ENCODE measurements around the gene MAB21L4.
A peak's percentile ranks its signal among the peaks of the same experiment; 100 is the strongest.

MAB21L4 gene
- 0 reads per million in 4 donors for total RNA-seq

DNA sequence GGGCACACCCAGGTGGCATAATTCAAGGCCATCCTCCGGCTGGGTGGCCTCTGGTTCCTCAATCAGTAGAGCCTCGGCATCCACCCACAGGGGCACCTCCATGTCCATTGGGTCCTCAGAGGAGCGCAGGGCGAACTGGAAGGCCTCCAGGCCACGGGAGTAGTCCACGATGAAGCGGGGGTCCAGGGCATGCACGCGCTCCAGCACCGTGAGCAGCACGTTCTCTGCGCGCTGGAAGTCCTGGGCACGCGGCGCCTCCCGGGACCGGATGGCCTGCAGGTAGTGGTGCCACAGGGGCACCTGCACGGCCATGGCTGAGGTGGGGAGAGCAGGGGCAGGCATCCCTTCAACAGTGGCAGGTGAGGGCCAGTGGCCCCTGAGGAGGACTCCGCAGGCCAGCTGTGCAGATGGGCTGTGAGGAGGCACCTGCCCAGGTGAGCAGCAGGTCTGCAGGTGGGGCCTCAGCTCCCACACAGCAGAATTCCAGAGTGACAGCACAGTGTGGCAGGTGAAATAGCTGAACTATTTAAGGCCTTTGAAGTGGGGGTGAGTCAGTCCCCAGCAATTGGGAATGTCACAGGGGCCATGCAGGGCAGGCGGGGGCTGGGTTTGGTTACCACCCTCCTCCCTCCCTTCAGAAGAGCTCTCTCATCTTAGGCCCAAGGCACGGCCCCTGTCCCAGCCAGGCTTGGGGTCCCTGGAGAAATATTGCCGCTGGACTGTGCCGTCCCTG lies at the start of gene MAB21L4:
Gene MAB21L4, minus strand, starts transcription at position 501 of the 733 bp plus-strand sequence. Its CDS starts 159 bp downstream, at position 342.
- no peak for DNase-seq

DNA sequence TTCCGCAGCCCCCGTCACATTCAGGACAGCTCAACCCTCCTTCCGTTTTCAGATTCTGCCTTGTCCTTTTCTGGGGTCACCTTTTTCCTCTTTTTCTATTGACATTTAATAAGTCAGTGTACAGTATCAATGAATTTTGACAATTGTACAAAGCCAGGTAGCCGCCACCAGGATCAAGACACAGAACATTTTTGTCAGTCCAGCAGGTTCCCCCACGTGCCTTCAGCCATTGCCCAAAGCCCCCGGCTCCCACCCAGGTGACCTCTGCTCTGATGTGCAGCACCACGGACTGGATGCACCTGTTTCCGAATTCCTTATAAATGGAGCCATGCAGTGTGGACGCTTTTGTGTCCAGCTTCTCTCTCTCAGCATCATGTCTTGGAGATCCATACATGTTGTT lies 40.1 kb upstream of the MAB21L4 start:
- no peak for DNase-seq

DNA sequence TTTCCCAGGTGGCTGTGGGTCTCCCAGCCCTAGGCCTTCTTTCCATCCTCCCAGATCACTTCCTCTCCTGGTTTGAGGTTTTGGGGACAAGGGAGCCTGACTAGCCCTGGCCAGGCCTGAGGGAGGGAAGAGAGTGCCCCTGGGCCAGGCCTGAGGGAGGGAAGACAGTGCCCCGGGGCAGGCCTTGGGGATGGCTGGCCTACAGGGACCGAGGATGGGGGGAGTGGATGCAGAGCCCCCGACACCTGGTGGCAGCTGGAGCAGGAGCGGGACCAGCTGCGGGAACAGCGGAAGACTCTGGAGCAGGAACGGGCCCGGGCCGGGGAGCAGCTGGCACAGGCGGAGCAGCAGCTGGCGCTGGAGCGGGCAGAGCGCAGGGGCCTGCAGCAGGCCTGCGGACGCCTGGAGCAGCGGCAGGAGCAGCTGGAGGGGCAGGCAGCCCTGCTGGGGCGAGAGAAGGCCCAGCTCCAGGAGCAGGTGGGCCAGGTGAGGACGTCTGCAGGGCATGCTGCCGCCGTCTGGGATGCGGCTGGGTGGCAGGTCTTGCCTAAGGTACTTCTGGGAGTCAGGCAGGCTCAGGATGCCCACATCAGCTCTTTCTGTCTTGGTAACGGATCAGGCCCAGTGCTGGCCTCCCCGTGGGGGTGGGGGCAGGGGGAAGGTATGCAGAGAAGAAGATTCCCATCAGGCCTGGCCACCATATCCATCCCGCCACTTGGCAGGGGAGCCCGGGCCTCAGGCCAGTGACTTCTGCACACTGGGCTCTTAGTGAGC lies 39.3 kb upstream of the MAB21L4 start:
- DNase-seq, result peak in 1 of 5 donors; percentile 8

DNA sequence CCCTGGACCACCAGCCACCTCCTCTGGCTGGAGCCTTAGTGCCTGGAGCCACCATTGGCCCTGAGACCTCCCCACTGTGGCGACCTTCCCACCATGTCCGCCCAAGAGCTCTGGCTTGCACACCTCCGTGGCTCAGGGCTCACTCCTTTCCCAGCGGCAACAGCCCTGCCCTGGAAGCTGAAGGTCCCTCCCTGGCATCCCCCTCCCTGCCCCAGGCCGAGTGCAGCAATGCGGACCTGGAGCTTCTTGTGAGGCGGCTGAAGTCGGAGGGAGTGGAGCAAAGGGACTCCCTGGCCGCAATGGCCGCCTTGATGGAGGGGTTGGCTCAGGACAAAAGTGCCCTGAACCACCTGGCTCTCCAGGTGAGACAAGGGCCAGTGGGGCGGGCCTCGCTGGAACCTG lies 38.7 kb upstream of the MAB21L4 start:
- DNase-seq, result peak in 1 of 5 donors; percentile 9

DNA sequence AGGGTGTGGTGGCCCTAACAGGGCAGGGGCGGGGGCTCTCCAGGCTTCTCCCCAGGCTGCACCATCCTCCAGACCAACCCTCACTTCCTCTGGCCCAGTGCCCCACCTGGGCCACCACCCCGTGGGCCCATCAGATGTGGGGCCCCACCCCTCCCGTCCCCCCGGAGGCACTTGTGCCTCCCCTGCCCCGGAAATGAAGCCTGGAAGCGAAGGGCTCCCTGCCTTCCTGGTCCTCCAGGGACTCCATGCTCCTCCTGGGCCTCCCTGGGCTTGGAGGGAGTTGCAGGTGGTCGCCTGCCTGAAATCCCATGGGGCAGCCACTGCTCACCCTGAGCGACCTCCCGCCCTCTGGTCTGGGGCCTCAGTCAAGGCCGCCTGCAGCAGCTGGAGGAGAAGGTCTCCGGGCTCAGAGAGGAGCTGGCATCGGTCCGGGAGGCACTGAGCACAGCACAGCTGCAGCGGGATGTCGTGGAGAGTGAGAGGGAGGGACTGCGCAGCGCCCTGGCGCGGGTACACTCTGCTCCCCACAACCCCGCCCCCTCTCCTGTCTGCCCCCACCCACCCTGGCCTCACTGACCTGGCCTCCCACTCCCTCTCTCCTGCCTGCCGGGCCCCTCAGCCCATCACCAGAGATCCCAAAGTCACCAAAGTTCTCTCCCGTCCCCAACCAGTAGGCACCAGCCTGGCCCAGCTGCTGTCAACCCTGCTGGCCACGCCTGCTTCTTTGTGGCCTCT lies 38.2 kb upstream of the MAB21L4 start:
- peak in 1 of 5 donors; percentile 6 for DNase-seq

DNA sequence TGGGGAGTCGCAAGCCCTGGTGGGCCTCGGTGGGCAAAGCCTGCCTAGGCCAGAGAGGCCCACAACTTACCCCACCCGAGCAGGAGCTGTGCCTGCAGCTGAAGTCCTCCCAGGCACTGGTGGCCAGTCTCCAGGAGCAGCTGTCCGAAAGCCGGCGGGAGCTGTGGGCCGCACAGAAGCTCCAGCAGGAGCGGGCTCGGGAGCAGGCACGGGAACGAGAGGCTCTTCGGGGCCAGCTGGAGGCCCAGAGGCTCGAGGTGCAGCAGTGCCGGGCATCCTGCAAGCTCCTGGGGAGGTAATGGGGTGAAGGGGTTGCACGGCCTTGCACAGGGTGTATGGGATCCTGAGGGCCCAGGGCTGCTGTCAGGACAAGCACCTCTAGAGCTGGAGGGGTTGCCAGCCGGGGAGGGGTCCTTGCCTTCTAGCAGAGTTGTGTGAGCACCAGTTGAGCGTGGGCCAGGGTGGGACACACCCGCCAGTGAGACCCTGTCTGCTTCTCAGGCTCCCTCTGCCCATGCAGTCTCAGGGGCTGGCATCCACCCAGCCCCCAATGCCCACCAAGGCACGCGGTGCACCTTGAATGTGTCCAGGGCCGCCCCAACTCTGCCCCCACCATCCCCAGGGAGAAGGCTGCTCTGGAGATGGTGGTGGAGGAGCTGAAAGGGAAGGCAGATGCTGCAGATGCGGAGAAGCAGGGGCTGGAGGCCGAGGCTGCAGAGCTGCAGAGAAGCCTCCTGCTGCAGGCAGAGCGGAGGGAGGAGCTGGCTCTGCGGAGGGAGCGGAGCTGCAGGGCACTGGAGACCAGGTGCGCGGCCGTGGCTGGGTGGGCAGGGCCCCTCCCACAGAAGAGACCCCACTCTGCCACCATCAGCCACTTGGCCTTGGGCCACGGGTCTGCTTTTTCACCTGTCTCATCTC lies 37.4 kb upstream of the MAB21L4 start:
- peak in 1 of 5 donors; percentile 10 for DNase-seq

DNA sequence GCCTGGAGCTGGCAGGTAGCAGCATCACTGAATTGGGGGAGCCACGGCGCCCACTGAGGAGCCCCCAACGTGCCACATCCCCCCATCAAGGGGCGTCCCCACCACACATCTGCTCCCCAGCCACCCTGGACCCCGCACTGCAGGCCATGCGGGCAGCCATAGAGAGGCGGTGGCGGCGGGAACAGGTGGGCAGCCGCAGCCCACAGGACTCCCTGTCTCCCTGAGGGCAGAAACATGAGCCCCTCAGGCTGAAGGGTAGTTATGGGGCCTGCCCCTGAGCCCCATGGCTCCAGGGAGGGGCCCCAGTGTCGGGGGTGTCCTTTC lies 36.7 kb upstream of the MAB21L4 start:
- no peak for DNase-seq

DNA sequence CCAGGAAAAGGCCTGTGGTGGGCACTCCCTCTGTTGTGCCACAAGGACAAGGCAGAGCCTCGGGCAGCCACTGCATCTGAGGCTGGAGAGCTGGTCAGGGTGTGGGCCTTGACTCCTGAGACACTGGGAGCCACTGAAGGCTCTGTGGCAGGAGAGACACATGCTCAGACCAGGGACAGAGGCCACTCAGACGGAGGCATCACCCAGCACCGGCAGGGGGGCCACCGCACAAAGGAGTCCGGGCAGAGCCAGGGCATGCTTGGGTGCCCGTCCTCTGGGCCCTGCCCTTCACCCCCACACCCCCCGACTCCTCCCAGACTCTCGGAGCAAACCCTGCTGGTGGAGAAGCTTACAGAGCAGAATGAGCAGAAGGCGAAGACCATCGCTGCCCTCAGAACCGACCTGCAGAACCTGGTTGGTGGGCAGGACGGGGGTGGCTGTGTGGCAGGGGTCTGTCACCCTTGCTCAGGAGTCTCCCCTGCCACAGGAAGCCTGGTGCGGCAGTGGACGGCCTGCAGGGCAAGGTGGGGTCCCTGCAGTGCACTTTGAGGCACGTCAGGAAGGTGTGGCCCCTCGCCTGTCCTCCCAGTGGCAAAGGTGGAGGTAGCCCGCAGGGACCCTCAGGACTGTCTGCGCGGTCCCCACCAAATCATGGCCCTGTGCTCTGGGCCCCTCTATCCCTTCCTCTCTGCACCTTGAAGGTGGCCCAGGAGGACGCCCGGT lies 36.2 kb upstream of the MAB21L4 start:
- peak in 1 of 5 donors; percentile 6 for DNase-seq

DNA sequence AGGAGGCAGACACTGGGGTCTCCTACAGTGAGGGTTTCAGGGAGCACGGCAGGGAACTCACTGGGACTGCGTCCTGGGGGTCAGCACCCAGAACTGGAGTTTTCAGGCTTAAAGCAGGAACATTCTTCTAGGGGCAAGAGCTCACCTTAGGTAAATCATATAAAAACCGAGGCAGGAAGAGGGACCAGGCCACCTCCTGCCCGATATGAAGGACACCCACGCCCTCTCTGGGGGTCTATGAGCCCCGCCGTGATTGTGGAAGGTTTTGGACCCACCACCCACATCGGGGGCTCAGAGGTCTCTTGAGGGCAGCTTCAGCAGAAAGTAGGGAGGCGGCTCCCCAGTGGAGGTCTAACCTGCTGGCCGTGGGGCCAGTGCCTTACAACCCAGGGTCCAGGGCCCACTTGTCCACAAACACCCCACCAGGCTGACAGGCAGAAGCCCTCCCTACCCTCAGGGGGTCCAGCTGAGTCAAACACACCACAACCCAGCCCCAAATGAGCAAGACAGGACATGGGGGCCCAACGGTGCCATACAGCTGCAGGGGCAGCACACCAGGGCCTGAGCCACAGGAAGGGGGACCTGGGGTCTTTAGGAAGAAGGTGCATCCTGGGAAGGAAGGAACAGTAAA lies 35.5 kb upstream of the MAB21L4 start:
- DNase-seq, result no peak

DNA sequence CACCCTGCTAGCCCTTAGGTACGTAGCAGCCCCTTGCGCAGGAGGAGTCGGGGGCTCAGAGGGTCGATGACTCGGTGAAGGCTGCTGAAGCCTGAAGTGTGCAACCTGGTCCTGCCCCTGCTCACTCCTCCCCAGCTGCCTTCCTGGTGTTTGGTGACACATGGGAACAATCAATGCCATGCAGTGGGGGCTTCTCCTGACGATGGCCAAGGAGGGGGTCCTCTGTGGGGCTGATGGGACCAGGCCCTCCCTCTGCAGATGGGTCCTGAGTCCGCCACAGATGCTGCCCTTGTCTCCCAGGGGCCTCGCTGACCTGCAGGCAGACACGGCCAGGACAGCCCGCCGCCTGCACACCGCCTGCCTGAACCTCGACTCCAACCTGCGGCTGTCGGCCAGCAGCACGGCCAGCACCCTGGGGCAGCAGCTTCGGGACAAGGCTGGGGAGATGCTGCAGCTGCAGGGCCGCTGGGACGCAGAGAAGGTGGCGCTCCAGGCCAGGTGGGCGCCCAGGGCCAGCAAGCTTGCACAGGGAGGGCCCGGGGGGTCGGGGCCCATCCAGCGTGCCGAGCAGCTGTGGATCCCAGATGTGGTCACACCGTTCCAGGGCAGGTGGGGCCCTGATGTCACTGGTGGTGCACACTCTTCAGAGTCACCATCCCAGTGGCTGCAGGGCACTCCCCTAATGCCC lies 34.8 kb upstream of the MAB21L4 start:
- DNase-seq, result no peak

DNA sequence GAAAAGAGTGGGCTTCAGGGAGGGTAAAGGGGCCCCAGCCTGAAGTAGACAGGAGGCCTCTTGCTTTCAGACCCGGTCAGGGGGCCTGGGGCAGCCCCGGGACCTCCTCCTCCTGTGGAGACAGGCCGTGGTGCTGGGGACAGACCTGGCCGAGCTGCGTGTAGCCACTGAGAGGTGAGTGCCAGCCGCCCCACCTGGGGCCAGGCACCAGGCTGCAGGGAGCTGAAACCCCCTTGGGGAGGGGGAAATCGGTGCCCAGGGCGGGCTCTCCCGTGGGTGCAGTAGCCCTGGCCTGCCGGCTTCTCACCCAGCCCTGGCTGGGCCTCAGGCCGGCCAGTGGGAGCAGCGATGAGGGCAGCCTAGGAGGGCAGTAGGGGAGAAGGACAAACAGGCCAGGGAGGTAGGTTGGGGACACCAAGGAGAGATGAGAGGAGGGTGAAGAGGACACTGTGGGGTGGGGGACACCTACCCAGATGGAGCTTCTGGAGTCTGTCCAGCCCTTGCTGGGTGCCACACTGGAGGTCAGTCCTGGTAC lies 34.2 kb upstream of the MAB21L4 start:
- DNase-seq, result peak in 1 of 5 donors; percentile 9

DNA sequence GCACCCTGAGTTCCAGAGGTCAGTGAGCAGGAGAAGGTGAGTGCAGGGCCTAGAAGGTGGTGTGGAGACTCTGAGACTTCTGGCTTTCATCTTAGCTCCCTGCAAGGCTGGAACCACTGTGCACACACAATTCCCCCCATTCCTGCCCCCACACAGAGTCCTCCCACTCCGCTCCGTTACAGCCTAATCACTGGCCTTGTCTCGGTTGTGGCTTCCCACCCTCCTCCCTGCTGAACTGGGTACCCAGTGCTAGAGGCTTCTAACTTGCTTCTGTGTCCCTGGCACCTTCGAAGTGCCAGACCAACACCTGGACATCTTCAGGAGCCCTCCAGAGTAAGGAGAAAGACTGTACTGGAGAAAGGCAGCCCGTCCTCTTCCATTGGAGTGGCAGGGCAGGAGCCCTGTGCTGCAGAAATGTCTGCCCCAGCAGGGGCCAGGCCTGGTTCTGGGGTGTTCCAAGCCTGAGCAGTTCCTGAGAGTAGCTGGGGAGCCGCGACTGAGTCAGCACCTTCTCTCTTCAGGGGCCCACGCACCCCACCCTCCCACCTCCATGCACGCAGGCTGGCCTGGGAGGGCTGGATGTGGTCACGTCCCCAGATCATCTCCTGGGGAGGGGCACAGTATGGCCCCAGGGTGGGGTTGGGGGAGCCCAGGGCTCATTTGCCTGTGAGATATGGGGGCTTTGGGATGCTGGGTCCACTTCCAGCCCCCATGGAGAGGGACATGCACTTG lies 33.6 kb upstream of the MAB21L4 start:
- peak in 1 of 5 donors; percentile 7 for DNase-seq

DNA sequence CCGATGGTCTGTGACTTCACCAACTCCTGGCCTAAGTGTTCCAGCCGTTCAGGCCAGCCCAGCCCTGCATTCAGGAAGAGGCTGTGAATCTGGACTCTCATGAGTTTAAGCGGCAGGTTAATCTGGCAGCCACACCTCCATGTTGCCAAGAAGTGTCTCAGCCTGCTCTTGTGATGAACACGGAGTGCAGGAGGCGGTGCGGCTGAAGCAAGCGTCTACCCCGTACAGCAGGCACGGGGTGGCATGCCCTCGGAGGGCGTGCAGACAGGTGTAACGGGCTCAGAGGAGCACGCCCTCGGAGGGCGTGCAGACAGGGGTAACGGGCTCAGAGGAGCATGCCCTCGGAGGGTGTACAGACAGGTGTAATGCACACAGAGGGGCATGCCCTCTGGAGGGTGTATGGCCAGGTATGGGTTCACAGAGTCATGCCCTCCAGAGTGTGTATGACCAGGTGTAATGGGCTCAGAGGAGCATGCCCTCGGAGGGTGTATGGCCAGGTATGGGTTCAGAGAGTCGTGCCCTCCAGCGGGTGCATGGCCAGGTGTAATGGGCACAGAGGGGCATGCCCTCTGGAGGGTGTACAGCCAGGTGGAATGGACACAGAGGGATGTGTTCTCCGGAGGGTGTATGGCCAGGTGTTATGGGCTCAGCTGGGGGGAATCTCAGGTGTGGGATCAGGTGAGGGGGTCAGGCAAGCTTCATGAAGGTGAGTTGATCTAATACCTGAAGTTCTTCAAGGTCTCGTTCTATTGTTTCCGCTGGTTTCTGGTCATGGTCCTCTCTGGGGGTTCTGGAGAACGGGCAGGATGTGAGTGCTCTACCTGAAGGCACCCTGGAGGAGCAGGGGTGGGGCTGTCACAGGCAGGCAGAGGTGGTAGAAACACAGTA lies 32.8 kb upstream of the MAB21L4 start:
- no peak for DNase-seq

DNA sequence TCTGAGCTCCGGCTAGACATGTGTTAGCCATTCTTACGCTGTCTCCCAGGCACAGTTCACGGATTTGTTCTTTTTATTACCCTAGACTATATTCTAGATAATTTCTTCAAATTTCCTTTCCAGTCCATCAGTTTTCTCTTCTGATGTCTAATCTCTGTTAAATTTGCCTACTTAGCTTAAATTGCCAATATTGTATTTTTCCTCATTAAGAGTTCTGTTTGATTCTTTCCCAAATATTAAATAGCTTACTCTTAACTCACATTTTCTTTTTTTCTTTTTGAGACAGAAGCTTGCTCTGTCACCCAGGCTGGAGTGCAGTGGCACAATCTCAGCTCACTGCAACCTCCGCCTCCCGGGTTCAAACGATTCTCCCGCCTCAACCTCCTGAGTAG lies 31.4 kb upstream of the MAB21L4 start:
- DNase-seq, result no peak

DNA sequence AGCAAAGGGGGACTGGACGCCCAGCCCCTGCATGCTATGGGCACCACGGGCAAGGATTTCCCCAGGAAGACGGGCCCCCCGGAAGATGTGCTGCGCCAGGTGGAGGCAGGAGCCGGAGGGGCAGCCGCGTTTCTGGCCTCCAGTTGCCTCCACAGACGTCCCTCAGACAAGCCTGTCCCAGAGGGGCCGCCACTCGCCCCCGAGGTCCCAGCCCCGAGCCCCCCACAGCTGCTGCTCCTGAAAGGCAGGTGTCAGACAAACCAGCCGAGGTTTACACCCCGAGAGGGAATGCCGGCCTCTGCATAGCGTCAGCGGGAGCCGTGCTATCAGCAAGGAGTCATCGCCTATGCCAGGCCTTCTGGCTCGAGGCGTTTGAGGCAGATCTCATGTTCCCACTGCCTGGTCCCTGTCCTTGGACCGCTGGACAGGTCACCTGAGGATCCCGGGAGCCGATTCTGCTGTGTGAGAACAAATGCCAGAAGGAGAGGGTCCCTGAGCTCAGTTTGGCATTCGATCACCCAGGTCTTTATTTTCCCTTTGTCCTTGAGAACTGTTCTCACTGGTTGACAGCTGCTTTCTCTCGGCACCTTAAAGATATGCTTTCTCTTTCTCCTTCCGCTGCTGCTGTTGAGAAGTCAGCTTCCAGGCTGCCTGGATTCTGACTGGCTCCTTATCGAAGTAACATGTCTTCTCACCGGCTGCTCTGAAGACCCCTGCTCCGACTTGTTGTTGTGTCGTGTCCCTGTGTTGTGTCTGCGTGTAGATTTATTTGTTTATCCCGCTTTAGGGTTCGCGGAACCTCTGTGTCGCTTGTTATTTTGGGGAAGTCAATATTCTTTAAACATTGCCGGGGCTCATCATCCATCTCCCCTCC lies 30.8 kb upstream of the MAB21L4 start:
- peak in 1 of 5 donors; percentile 6 for DNase-seq

DNA sequence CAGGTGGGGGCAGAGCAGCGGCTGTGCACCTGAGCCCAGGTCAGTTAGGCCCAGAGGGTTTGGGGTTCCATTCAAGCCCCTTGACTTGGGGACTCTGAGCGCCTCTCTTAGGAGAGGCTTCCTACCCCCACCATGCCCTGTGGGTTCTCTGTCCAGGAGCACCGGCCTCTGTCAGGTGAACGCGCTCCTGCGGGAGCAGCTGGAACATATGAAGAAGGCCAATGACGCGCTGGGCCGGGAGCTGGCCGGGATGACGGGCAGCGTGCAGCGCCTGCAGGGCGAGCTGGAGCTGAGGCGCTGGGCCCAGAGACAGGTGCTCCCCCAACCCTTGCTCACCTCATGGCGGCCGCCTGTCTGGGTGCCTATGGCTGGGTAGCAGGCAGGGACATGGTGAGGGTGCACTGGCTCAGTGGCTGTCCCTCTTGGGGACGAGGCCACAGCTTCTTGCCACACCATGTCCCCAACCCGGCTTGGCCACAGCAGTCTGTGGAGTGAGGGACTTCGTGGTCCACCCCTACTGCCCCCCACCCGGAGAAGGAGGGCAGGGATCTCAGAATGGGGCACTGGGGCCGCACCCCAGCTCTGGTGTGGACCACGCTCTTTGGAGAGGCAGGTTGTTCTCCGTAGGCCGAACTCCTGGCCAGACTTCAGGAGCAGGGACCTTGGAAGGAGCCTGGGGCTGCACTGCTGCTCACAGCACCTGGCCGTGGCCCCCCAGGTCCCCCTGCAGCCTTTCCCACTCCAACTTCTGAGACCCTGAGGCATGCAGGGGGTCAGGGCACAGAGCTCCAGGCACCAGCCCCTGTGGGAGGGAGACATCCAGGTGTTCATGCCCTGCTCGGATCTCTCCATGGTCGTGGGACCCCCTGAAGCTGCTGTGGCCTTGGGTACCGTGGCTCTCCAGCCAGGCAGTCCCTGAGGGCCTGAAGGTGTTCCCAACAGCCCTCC lies 29.9 kb upstream of the MAB21L4 start:
- peak in 1 of 5 donors; percentile 5 for DNase-seq

Data from T-helper 1 cell (primary cell).